Middle frontal gyrus (tissue), 1 donor: ENCODE measurements around the gene BICD2.

Source experiments
- DNase-seq: peaks from one replicate; pipeline ENCODE4 v3.0.0-alpha.2; 2015; ENCODE audit warnings: low spot score; ENCODE audit errors: extremely low spot score

BICD2 gene

DNA sequence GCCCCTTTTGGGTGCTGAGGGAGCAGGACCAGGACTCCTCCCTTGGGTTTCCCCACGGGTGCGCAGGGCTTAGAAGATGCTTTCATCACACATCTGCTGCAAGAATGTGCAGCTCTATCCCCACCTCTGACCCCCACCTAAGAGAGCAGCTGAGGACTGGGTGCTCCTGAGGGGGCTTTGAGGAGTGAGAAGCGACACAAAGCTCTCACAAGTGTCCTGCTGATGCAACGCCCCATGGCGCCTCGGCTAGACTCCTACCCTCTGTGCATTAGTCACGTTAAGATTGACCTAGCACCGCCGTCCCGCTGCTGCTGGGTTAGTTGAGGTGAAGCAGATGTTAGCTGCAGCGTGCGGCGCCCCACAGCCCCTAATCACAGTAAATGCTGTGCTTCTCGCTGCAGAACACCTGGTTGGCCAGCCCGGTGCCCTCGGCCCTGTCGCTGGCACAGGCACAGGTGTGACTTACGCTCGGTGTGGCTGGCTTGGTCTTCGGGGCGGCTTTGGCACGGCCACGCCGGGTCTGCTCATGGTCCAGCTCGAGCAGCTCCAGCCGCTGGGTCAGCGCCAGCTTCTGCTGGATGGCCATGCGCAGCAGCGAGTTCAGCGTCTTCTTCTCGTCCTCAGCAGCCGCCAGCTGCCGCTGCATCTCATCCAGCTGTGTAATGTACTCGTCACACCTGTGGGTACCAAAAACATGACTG, 49.7 kb downstream of the BICD2 start:
- DNase-seq: no peak

DNA sequence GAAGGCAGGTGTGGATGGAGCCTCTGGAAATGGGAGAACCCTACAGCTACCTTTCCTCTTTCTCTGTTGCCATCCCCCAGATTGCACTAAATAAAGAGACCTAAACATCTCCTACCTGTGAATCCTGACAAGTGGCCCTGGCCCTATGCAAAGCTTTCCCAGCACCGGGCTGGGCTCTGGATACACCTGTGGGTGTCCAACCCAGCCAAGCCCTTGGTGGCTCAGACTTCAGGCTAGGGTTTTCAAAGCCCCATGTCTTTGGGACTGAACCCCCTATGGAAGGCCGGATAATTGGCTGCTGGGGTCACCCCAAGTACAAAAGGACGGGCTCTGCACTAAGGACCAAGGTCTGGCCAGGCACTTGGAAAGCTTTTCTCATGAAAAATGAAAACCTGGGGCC, 50.6 kb downstream of the BICD2 start:
- DNase-seq: no peak

GRCh38 chr9:92713528-92713927, 51.1 kb downstream of the BICD2 start:
- DNase-seq: no peak

DNA sequence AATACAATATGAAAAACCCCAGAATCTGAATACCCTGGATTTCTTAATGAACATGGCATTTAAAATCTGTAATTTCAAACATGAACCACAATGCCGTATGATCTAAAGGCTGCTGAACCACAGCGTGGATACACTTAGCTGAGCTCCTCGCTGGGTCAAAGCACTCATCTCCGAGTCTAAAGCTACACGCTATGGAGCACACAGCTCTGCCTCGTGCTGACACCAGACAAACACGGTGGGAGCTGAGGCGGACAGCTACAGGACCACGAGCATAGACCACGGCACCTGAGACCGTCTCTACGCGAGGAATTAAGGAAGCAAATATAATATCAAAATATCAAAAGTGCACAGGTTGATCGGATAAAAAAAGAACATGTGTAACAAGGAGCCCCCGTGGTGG, 51.9 kb downstream of the BICD2 start:
- DNase-seq: no peak

DNA sequence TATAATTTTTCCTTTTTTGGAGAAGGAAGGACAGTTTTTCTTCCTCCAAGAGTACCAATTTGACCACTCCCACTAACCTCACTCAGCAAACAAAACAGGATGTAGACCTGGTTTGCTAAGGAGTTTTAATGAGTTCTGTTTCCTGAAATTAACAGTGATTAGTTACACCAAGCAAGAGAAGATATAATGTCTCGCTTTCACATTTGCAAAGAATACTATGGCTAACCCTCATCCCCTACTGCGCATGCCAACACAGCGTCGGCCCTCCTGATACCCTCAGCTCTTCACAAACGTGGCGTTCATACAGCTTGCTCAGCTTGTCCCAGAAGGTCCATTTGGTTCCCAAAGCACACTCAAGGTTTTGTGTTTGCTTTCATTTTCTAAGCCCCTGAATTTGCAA, 52.8 kb downstream of the BICD2 start:
- DNase-seq: no peak

DNA sequence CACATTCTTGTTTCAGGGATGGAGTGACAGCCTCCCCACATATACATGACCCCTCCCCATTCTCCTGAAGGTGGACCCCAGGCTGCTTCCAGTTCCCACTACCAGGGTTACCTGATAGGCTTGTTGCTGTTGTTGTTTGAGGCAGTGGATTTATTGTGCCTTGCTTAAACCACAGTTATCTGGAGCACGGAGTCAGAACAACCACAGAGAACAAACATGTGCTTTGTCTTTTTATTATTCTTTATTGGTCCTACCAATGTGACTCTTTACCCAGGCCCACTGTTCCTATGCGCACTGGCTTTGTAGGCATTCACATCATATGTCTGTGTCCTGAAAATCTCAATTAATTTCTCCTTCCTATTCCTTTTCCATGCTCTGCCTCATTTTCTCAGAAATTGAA, 53.5 kb downstream of the BICD2 start:
- DNase-seq: no peak

GRCh38 chr9:92710368-92710767, 54.3 kb downstream of the BICD2 start:
- no peak for DNase-seq

DNA sequence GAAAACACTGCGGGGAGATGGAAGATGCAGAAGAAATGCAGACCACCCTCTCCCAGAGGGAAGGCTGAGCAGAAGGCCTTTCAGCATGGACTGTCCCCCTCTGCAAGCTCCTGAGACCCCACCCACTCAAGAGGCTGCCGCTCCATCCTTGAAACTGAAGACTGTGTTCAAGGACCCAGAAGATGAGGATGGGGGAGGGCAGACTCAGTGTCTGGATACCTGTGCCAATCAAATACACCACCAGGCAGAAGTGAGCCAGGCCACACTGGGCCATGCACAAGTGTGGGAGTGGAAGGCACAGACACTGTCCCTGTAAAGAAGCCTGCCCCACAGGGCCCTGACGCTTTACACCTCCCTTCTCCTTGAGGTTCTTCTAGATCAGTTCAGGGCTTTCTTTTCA, 54.7 kb downstream of the BICD2 start:
- DNase-seq: no peak

DNA sequence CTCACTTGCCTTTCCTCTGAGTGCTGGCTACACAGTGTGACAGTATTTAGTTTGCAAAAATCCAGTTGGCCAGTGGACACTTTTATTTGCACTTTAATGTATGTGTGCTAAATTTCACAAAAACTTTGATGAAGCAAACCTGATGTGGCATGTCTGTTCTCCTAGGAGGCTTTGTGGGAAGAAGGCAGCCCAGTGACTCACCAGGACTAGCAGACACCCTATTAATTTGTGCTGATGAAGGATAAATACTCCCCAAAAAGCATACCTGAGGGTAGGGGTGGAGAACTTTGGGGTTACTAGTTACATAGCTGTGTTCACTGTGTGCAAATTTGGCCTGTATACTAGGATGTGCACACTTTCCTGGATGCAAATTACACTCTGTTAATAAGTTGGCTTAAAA, 55.4 kb downstream of the BICD2 start:
- DNase-seq: no peak

GRCh38 chr9:92707530-92707929, 57.1 kb downstream of the BICD2 start:
- no peak for DNase-seq

DNA sequence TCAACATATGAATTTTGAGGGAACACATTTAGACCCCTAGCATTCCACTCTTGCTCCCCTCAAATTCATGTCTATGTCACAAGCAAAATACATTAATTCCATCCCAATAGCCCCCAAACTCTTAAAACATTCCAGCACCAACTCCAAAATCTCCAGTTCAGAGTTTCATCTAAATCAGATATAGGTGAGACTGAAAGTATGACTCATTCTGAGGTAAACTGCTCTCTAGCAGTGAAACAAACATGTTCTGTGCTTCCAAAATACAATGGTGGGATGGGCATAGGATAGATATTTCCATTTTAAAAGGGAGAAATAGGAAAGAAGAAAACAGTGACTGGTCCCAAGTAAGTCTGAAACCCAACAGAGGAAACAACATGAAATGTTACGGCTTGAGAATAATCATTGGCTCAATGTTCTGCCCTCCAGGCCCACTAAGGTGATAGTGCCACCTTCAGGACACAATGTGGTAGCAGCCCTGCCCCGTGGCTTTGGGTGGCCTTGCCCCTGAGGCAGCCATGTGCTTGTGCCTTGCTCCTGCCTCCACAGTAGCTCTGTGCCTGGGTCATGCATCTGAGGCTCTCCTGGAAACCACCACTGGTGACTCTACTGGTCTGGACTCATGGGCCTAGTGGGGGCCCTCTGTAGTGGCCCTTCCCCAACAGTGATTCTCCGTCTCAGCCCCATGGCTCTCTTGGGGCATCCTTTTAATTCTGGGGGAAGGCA, 58.3 kb downstream of the BICD2 start:
- DNase-seq: no peak

- no peak for DNase-seq
Measured at GRCh38 chr9:92704528-92704927, 60.1 kb downstream of the BICD2 start.

DNA sequence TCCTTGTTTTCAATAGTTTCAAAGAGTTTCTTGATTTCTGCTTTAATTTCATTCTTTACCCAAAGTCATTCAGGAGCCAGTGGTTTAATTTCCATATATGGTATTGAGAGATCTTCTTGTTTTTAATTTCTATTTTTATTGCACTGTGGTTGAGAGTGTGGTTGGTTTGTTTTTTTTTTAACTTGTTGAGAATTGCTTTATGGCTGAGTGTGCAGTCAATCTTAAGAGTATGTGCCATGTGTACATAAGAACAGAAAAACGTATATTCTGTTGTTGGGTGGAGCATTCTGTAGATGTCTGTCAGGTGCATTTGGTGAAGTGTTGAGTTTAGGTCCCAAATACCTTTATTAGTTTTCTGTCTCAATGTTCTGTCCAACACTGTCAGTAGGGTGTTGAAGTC, 68.0 kb downstream of the BICD2 start:
- no peak for DNase-seq

GRCh38 chr9:92686954-92687353, 77.7 kb downstream of the BICD2 start:
- DNase-seq: no peak

- no peak for DNase-seq
Measured at GRCh38 chr9:92685022-92685421, 79.6 kb downstream of the BICD2 start.

DNA sequence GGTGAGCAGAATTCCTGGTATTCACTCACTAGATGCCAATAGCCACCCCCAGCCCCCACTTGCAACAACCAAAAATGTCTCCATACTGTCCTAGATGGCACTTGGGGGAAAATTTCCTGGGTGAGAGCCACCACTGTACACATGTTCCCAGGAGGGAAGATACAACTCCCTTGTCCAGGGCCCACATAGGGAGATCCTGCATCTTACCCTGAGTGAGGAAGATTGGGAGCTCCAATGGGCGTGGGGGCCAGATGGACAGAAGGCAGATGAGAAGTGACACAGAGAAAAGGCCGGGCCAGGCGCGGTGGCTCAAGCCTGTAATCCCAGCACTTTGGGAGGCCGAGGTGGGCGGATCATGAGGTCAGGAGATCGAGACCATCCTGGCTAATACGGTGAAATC, 82.4 kb downstream of the BICD2 start:
- DNase-seq: no peak

DNA sequence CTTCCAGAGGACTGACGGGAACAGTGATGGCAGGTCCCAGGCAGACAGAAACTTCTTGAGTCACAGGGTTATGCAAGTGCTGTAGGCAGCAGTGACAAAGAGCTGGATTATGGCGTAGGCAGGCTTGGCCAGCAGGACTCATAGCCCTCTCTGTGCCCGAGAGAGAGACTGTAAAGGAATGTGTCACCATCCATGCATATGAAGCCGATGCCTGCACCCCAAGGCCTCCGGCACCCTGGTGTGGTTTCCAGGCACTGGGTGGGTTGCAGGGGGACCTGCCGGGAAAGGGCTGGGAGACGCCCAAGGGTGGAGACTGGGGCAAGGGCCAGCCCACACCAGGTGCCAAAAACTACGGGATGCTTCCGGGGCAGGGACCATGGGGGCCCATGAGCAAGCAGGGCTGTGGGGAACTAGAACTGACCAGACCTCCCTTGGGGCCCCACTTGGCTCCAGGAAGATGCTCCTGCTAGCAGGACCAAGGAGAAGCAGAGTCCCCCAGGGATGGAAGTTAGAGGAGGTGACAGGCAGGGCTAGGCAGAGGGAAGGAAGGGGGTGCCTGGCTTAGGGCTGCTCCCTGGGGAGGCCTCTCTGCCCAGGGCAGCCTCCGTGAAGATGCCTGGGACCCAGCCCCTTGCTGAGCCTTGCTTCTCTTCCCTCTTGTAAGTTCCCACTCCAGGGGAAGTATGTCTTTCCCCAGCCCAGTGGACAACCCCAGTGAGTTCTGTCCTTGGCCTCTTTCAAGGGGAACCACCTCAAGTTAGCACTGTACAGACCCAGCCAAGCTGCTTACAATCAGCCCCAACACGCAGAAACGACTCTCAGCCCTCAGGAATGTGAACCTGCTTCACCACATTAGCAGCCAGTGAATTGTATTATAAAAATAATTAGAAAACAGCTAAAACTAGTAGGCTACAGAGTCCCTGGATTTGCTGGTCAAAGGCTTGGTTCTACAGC, 84.2 kb downstream of the BICD2 start:
- no peak for DNase-seq

- no peak for DNase-seq
Measured at GRCh38 chr9:92679413-92680165, 85.0 kb downstream of the BICD2 start.

GRCh38 chr9:92671323-92671722, 93.3 kb downstream of the BICD2 start:
- no peak for DNase-seq

- peak; percentile 98 for DNase-seq
Measured at GRCh38 chr9:92669890-92670708, 94.5 kb downstream of the BICD2 start, which contains the start of gene IPPK. Gene IPPK (minus strand): TSS chr9:92670131. CDS start chr9:92669988, 143 bp downstream.
